Activated B cell treated with CpG ODN at 0.5 μM for 24 hours (primary cell): Measurements from ENCODE around the gene MYO10. TPM values are rescaled to one million over a fixed set of nuclear protein-coding genes. Genes with fewer than 3 reads are reported as not detected.

ENCODE experiments used
- ATAC-seq: fragments of 200-7000 bp; cut with Tn5 transposase; one replicate; pipeline ENCODE4 v1.10.0; 2021; ENCODE audit warnings: low read depth, mild to moderate bottlenecking, moderate library complexity
- CTCF ChIA-PET: fragments of 350-600 bp; sonication (Branson Sonifier 250); formaldehyde crosslinking; loops from one replicate; lab custom pipeline; 2021; ENCODE audit warnings: antibody characterized with exemption; lab: Charles Lee
- POLR2A ChIA-PET: fragments of 350-600 bp; sonication (Branson Sonifier 250); formaldehyde crosslinking; loops from one replicate; lab custom pipeline; 2021; ENCODE audit warnings: antibody characterized with exemption; lab: Charles Lee
- DNase-seq: peaks from one replicate; pipeline ENCODE4 v3.0.0; 2022
- H3K27ac Mint-ChIP-seq: one replicate; pipeline ENCODE4 v1.8.0; 2020; ENCODE audit warnings: mixed read lengths
- H3K27me3 Mint-ChIP-seq: one replicate; pipeline ENCODE4 v1.8.0; 2021; ENCODE audit warnings: mixed read lengths
- H3K36me3 Mint-ChIP-seq: one replicate; pipeline ENCODE4 v1.8.0; 2021; ENCODE audit warnings: low read depth, mixed read lengths
- H3K4me1 Mint-ChIP-seq: one replicate; pipeline ENCODE4 v1.8.0; 2021; ENCODE audit warnings: mixed read lengths
- H3K4me3 Mint-ChIP-seq: one replicate; pipeline ENCODE4 v1.8.0; 2020; ENCODE audit warnings: mild to moderate bottlenecking, mixed read lengths
- H3K9me3 Mint-ChIP-seq: one replicate; pipeline ENCODE4 v1.8.0; 2020; ENCODE audit warnings: mixed read lengths
- intact Hi-C: fragments of 100-400 bp; cut with micrococcal nuclease; formaldehyde crosslinking; loops from one replicate; pipeline ENCODE4 v1.15.1; 2024
- total RNA-seq: library from RNA; stranded (reverse); gene quantifications from 2 replicates; pipeline ENCODE4 v1.2.3, GENCODE V29; 2022
- TF ChIP-seq, protein P1 (sequence below): fragments of 200-600 bp; IDR thresholded peaks from one replicate; pipeline ENCODE4 v1.8.0; 2022; ENCODE audit warnings: antibody characterized with exemption, mild to moderate bottlenecking

MYO10 gene
- total RNA-seq, 1 donor from 2014 or later = 0.13 TPM

DNA sequence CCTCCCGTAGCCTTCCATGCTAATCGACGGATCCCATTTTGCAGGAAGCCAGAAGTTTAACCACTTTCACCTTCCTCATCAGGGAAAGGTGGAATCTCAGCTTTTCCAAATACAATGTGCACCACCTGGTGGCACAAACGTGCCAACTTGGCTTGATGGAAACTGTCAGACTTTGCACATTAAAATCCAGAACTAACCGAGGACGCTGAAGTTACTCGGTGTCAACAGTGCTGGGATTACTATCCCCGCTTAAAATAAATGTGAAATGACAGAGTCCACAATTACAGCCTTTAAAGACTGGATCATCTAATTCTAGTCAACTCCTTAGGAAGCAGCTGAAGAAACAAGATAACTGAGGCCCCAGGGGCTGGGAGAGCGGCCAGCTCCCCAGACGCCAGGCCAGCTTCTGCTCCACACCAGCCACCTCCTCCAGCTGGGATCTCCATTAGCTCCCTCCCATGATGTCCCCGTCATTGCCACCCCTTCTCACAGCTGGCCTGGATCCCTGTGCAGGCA, 269.1 kb downstream of the MYO10 start:
- H3K4me1 Mint-ChIP-seq = no peaks in the 10 kb centered on the region
- intact Hi-C loops = no loop called here
- no peaks in the 10 kb centered on the region for H3K9me3 Mint-ChIP-seq
- ATAC-seq = no peak
- ChIA-PET POLR2A (no interaction called here), CTCF (interaction anchor here (1.4 to 1.8 kb wide), 3 partner anchors 114 to 179 kb away, joined by 5 to 9 read pairs (median 6); no protein-coding TSS in a partner anchor)
- no peak for DNase-seq
- H3K27ac Mint-ChIP-seq = no peak overlapping the region
- no peaks in the 10 kb centered on the region for H3K36me3 Mint-ChIP-seq
- no peaks in the 10 kb centered on the region for H3K27me3 Mint-ChIP-seq
- no peak overlapping the region for H3K4me3 Mint-ChIP-seq
- TF ChIP-seq, protein P1, sequence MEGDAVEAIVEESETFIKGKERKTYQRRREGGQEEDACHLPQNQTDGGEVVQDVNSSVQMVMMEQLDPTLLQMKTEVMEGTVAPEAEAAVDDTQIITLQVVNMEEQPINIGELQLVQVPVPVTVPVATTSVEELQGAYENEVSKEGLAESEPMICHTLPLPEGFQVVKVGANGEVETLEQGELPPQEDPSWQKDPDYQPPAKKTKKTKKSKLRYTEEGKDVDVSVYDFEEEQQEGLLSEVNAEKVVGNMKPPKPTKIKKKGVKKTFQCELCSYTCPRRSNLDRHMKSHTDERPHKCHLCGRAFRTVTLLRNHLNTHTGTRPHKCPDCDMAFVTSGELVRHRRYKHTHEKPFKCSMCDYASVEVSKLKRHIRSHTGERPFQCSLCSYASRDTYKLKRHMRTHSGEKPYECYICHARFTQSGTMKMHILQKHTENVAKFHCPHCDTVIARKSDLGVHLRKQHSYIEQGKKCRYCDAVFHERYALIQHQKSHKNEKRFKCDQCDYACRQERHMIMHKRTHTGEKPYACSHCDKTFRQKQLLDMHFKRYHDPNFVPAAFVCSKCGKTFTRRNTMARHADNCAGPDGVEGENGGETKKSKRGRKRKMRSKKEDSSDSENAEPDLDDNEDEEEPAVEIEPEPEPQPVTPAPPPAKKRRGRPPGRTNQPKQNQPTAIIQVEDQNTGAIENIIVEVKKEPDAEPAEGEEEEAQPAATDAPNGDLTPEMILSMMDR = no peak

DNA sequence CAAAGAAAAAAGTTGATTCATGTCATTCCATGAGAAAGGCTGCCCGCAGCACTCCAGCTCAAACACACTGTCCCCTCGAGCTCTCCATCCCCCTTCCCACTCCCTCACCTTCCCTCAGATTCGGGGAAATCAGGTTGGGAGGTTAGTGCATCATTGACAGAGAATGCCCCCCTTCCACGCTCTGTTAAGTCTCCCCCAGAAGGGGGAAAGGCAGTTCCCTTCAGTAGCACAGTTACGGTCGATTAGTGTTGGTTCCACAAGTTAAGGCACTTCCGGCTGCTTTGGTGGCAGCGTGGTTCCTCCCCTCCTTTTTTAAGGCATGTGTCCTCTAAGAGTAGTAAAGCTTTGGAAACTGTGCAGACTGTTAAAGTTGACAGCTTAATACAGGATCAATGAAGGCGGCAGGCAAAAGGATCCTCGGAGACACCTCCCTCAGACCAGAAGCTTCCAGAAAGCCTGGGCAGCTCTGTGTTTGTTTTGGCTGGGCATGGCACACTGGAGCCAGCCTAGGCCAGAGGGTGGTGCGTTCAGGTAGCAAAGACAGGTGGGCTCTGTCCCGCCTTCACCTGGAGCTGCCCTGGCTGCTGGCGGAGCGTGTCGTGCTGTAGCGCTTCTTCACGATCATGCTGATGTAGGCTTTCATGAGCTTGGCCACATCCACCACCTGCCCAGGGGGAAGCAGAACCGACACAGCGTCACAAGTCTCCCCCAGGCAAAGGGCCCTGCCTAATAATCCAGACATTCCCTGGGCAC, 269.8 kb downstream of the MYO10 start:
- no peak overlapping the region for H3K4me3 Mint-ChIP-seq
- H3K4me1 Mint-ChIP-seq = no peaks in the 10 kb centered on the region
- TF ChIP-seq, protein P1 = no peak
- DNase-seq (no peak), ATAC-seq (no peak)
- CTCF ChIA-PET = interaction anchor here (1.4 to 1.8 kb wide), 3 partner anchors 114 to 179 kb away, joined by 5 to 9 read pairs (median 6); no protein-coding TSS in a partner anchor
- intact Hi-C loops = no loop called here
- POLR2A ChIA-PET = no interaction called here
- H3K27ac Mint-ChIP-seq = no peak overlapping the region
- H3K9me3 Mint-ChIP-seq = no peaks in the 10 kb centered on the region
- no peaks in the 10 kb centered on the region for H3K27me3 Mint-ChIP-seq
- H3K36me3 Mint-ChIP-seq = no peaks in the 10 kb centered on the region

DNA sequence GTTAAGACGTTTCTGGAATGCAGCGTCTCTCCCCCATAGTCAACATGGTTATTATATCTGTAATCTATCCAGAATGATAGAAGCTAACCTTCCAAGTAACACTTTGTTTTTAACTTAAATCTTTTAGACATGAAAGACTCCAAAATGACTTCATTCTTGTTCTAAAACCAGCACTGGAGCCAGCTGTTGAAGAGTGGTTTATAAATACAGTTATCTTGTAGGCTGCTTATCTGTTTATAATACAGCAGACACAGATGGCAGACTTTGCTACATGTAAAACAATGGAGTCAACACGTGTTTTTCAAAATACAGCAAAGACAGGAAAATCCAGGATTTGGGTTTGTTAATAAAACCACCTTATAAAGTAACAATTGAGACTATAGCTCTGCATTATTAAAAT, 270.5 kb downstream of the MYO10 start:
- H3K4me3 Mint-ChIP-seq = no peak overlapping the region
- ChIA-PET CTCF (interaction anchor here (1.8 kb wide), 1 partner anchor 175 kb away, joined by 9 read pairs; no protein-coding TSS in a partner anchor), POLR2A (no interaction called here)
- no peaks in the 10 kb centered on the region for H3K9me3 Mint-ChIP-seq
- H3K4me1 Mint-ChIP-seq = no peaks in the 10 kb centered on the region
- TF ChIP-seq, protein P1 = no peak
- DNase-seq (no peak), ATAC-seq (no peak)
- H3K27ac Mint-ChIP-seq = no peak overlapping the region
- no peaks in the 10 kb centered on the region for H3K36me3 Mint-ChIP-seq
- no peaks in the 10 kb centered on the region for H3K27me3 Mint-ChIP-seq
- intact Hi-C loops = no loop called here

DNA sequence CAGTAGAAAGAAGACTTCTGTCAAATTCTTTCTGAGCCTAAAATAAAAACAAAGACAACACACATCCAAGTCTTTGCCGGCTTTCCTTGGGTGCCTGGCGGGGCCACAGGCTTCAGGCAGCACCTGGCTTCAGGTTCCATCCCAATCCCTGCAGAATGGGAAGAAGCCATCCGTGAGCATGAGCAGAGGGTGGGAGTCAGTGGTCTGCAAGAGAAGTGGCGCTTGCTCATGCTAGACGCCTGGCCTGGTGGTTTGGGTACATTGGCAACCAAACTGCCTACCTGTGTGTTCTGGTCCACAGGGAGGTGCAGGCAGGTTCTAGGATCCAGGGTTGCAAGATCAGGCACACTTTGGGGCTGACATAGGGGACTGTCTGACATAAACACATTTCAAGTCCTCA, 271.7 kb downstream of the MYO10 start:
- DNase-seq (no peak), ATAC-seq (no peak)
- POLR2A ChIA-PET = no interaction called here
- no peaks in the 10 kb centered on the region for H3K36me3 Mint-ChIP-seq
- CTCF ChIA-PET = no interaction called here
- no peaks in the 10 kb centered on the region for H3K9me3 Mint-ChIP-seq
- peaks cover 3% of the 10 kb centered on the region for H3K27me3 Mint-ChIP-seq
- H3K4me3 Mint-ChIP-seq = no peak overlapping the region
- intact Hi-C loops = no loop called here
- H3K27ac Mint-ChIP-seq = no peak overlapping the region
- TF ChIP-seq, protein P1 = no peak
- H3K4me1 Mint-ChIP-seq = no peaks in the 10 kb centered on the region

DNA sequence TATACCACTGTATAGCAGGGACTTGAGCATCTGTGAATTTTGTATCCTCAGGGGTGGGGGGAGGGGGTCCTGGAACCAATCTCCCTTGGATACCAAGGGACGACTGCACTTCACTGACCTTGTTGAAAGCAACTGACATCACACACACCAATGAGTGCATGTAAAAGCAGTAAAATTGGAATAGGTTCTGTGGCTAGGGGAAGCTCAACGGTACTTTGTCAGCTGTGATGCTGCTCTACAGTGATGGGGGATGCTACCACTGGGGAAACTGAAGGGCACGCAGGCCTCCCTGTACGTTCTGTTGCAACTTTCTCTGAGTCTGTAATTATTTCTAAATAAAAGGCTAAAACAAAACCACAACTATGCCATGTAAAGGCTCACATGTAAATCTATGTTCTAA, 272.2 kb downstream of the MYO10 start:
- Mint-ChIP-seq H3K27ac (no peak overlapping the region), H3K4me1 (no peaks in the 10 kb centered on the region), H3K27me3 (peaks cover 3% of the 10 kb centered on the region), H3K9me3 (no peaks in the 10 kb centered on the region), H3K4me3 (no peak overlapping the region), H3K36me3 (no peaks in the 10 kb centered on the region)
- TF ChIP-seq, protein P1 = no peak
- ChIA-PET CTCF (no interaction called here), POLR2A (no interaction called here)
- DNase-seq (no peak), ATAC-seq (no peak)
- intact Hi-C loops = no loop called here
